ENCODE results near the gene ARF4.
"Not testable (repeated sequence)": the region's sequence is repeated elsewhere in the genome, so short reads cannot be mapped to it uniquely, and the experiment has no call there.

The ARF4 gene

GRCh38 chr3:57597127-57597923 lies at the start of gene ARF4:
Gene ARF4 (minus strand): TSS chr3:57597344. CDS start chr3:57597140, 204 bp downstream.
- DNase-seq = peak; percentile 100

- DNase-seq = peak; percentile 22
Observed at GRCh38 chr3:57646723-57647122, 49.6 kb upstream of the ARF4 start.

GRCh38 chr3:57644740-57645139 lies 47.6 kb upstream of the ARF4 start:
- DNase-seq = no peak

GRCh38 chr3:57637391-57637790 lies 40.2 kb upstream of the ARF4 start:
- DNase-seq = no peak

GRCh38 chr3:57634259-57634658 lies 37.1 kb upstream of the ARF4 start:
- DNase-seq = not testable (repeated sequence)

- DNase-seq = no peak
Observed at GRCh38 chr3:57627976-57628375, 30.8 kb upstream of the ARF4 start.

- no peak for DNase-seq
Observed at GRCh38 chr3:57624801-57625200, 27.7 kb upstream of the ARF4 start.

GRCh38 chr3:57622362-57622761 lies 25.2 kb upstream of the ARF4 start:
- DNase-seq = no peak

- no peak for DNase-seq
Observed at GRCh38 chr3:57617739-57618138, 20.6 kb upstream of the ARF4 start.

- DNase-seq = no peak
Observed at GRCh38 chr3:57616233-57616632, 19.1 kb upstream of the ARF4 start.

GRCh38 chr3:57611870-57612269 lies 14.7 kb upstream of the ARF4 start:
- DNase-seq = not testable (repeated sequence)

- no peak for DNase-seq
Observed at GRCh38 chr3:57605683-57606082, 8.5 kb upstream of the ARF4 start.

GRCh38 chr3:57604971-57605370 lies 7.8 kb upstream of the ARF4 start:
- DNase-seq = no peak

- DNase-seq = no peak
Observed at GRCh38 chr3:57600195-57600594, 3.1 kb upstream of the ARF4 start.

- DNase-seq = peak; percentile 93
Observed at GRCh38 chr3:57598765-57599360, 1.7 kb upstream of the ARF4 start.

GRCh38 chr3:57596495-57597126 lies 533 bp downstream of the ARF4 start:
- DNase-seq = peak; percentile 72

- no peak for DNase-seq
Observed at GRCh38 chr3:57594576-57594975, 2.6 kb downstream of the ARF4 start.

- DNase-seq = no peak
Observed at GRCh38 chr3:57594144-57594543, 3.0 kb downstream of the ARF4 start.

GRCh38 chr3:57592306-57592705 lies 4.8 kb downstream of the ARF4 start:
- no peak for DNase-seq

- peak; percentile 84 for DNase-seq
Observed at GRCh38 chr3:57587905-57588304, 9.2 kb downstream of the ARF4 start.

- no peak for DNase-seq
Observed at GRCh38 chr3:57586778-57587177, 10.4 kb downstream of the ARF4 start.

- DNase-seq = peak; percentile 54
Observed at GRCh38 chr3:57583544-57583943, 13.6 kb downstream of the ARF4 start.

- DNase-seq = peak; percentile 58
Observed at GRCh38 chr3:57582474-57583168, 14.5 kb downstream of the ARF4 start.
